ENCODE results near the gene BCO2.

BCO2 gene

DNA sequence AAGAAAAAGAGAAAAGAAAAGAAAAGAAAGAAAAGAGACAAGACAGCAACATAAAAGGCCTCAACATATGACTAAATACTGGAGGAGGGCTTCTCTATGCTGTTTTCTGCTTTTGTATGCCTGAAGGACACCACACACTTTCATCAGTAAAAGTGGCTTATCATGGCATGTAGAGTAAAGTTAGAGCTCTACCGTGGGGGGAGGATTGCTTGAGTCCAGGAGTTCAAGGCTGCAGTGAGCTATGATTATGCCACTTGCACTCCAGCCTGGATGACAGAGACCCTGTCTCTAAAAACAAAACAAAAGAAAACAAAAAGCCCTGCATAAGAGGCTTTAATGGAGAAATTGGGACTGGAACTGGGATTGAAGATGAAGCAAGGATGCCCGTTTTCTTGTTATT, 56.6 kb downstream of the BCO2 start:
- Mint-ChIP-seq H3K4me3 (no peak overlapping the region), H3K36me3 (ENCODE audit: low read depth) (peaks cover 41% of the 10 kb centered on the region), H3K4me1 (peaks cover 15% of the 10 kb centered on the region), H3K27me3 (no peaks in the 10 kb centered on the region), H3K9me3 (no peaks in the 10 kb centered on the region), H3K27ac (no peak overlapping the region)
- no peak for ATAC-seq
- DNase-seq = no peak

DNA sequence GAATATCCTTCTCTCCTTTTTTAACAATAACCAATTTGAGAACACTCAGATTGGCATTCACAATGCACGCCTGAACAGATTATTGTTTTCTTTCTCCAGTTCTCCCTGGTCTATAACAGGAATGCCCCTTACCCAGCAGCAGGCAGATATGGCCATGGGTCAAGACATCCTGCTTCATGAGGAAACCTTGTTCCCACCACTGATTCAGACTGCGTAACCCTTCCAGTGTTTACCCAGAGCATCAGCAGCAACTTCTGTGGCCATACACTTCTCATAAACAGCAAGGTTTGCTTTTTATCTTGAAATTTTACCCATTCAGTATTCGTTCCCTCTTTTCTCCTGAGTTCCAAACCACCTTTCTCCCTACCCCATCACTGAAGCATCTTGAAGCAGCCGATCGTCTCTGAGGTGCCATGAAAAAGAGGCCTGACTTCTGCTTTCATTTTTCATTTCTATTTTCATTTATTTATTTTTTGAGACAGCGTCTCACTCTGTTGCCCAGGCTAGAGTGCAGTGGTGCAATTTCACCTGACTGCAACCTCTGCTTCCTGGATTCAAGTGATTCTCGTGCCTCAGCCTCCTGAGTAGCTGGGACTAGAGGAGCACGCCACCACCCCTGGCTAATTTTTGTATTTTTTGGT, 60.6 kb downstream of the BCO2 start:
- H3K27me3 Mint-ChIP-seq = no peaks in the 10 kb centered on the region
- ATAC-seq (no peak), DNase-seq (no peak)
- peaks cover 45% of the 10 kb centered on the region for H3K36me3 Mint-ChIP-seq (ENCODE audit: low read depth)
- H3K4me3 Mint-ChIP-seq = no peak overlapping the region
- no peak overlapping the region for H3K27ac Mint-ChIP-seq
- H3K4me1 Mint-ChIP-seq = peaks cover 2% of the 10 kb centered on the region
- no peaks in the 10 kb centered on the region for H3K9me3 Mint-ChIP-seq

DNA sequence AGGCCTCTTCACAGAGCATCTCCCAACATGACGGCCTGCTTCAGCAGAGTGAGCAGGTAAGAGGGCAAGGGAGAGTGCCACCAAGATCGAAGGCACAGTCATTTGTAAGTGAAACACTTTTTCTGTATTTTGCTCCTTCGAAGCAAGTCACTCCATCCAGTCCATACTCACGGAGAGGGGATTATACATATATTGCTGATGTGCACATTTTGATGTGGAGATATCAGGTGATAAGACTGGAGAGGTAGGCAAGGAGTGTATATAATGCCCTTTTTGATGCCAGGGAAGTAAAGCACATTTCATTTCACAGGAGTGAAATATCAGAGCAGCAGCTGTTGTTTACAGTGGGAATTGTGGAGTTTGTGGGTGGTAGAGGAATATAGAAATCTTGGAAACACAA, 62.1 kb downstream of the BCO2 start:
- ATAC-seq (no peak), DNase-seq (no peak)
- Mint-ChIP-seq H3K36me3 (ENCODE audit: low read depth) (peaks cover 46% of the 10 kb centered on the region), H3K4me3 (no peak overlapping the region), H3K9me3 (no peaks in the 10 kb centered on the region), H3K4me1 (peaks cover 2% of the 10 kb centered on the region), H3K27me3 (no peaks in the 10 kb centered on the region), H3K27ac (no peak overlapping the region)

DNA sequence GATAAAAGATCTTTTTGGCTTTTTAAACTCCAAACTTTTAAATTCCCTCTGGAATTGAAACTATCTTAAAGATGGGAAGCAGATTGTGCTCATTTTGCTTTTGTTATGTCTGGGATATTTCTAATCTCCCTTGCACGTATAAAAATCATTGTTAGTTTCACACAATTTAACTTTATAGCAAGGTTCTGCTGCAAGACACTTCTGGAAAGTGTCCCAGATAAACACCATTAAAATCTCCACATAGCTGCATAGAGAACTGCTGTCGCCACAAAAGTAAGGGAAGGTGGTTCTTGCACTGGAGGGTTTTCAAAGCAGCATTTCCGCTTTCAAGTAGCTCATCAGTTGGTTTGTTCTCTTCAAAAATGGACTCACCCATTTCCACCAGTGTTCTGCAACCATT, 62.7 kb downstream of the BCO2 start:
- Mint-ChIP-seq H3K4me3 (no peak overlapping the region), H3K27ac (no peak overlapping the region), H3K4me1 (peaks cover 2% of the 10 kb centered on the region), H3K36me3 (ENCODE audit: low read depth) (peaks cover 51% of the 10 kb centered on the region), H3K27me3 (no peaks in the 10 kb centered on the region), H3K9me3 (no peaks in the 10 kb centered on the region)
- no peak for ATAC-seq
- no peak for DNase-seq

DNA sequence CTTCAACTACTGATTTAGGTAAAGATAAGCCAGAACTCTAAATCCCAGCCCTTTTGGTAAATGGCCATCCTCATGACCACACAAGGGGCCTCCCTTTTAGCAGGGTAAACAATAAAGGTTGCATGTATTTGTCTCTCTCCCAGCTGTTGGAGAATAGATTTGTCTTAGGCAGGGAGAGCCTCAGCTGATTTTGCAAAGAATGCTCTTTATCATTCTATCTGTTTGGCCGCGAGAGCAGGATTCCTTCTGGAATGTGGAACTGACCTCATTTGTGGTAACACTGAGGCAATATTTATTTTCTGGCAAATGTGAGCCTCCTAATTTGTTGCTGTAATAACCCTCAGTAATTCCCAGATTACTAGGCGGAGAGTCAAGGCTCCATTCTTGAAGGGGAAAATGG, 66.2 kb downstream of the BCO2 start:
- H3K27ac Mint-ChIP-seq = no peak overlapping the region
- DNase-seq (no peak), ATAC-seq (no peak)
- peaks cover 48% of the 10 kb centered on the region for H3K36me3 Mint-ChIP-seq (ENCODE audit: low read depth)
- H3K4me3 Mint-ChIP-seq = no peak overlapping the region
- peaks cover 11% of the 10 kb centered on the region for H3K9me3 Mint-ChIP-seq
- no peaks in the 10 kb centered on the region for H3K4me1 Mint-ChIP-seq
- H3K27me3 Mint-ChIP-seq = no peaks in the 10 kb centered on the region

DNA sequence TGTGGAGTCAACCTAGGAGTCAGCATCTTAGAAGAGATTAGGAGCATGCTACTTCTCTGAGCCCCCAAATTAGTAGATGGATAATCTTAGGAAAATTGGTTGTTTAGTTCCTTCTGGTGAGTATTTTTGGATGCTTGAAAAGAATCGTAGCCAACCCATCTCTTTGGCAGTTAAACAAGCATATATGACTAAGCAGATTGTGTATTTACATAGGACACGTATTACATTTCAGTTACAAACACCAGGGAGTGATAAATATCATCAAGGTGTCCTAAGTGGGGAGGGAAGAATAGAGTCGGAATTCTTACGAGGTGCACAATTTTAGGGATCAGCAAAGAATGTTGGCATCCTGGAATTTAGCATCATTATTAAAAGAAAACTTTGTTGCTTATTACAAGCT, 71.9 kb downstream of the BCO2 start:
- Mint-ChIP-seq H3K27me3 (no peaks in the 10 kb centered on the region), H3K9me3 (peaks cover 11% of the 10 kb centered on the region), H3K36me3 (ENCODE audit: low read depth) (peaks cover 10% of the 10 kb centered on the region), H3K27ac (no peak overlapping the region), H3K4me3 (no peak overlapping the region), H3K4me1 (no peaks in the 10 kb centered on the region)
- ATAC-seq (no peak), DNase-seq (no peak)

DNA sequence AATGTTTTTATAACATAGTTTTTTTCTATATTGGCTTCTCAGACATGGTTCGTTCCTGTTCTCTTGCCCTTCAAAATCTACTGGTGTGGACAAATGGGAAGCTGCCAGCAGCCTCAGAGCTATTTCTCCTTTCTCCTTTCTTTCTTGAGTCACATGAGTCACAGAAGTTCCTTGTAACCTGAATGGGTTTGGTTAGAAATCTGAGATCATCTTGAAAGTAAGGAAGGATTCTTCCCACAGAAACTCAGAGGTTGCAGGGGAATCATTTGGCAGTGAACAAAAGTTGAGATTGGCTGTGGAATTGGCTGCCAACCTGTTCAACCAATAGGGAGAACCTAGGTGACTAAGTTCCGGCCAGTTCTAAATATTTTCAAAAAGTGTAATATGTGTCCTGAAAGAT, 72.9 kb downstream of the BCO2 start:
- no peaks in the 10 kb centered on the region for H3K4me1 Mint-ChIP-seq
- no peak overlapping the region for H3K27ac Mint-ChIP-seq
- no peak for DNase-seq
- H3K36me3 Mint-ChIP-seq (ENCODE audit: low read depth) = peaks cover 5% of the 10 kb centered on the region
- H3K27me3 Mint-ChIP-seq = no peaks in the 10 kb centered on the region
- no peak overlapping the region for H3K4me3 Mint-ChIP-seq
- H3K9me3 Mint-ChIP-seq = peaks cover 11% of the 10 kb centered on the region
- no peak for ATAC-seq

DNA sequence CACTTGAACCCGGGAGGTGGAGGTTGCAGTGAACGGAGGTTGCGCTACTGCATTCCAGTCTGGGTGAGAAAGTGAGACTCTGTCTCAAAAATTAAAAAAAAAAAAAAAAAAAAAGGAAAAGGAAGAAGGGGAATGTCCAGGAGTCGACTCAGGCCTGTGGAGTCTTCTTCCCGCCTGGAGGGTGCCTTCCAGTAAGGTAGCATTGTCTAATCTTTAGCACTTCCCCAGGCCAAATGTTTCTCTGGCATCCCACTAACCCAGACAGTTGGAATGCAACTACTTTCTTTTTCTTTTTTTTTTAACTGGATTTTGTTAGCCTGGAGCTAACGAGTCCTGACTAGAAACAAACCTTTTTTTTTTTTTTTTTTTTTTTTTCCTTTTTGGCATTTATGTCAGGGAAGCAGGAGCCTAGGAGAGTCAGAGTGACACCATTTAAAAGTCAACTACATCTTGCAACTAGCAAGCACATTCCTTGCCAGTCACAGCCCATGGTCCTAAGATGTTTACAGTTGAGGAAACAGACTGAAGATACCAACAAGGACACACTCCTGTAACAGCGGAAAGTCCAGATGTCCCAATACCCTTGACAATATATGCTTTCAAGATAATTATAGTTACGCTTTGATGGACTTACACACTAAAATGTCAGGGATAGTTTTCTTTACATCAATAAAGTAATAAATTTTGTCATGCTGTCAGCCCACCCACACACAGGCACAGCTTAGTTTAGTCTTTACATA, 74.7 kb downstream of the BCO2 start:
- Mint-ChIP-seq H3K4me1 (no peaks in the 10 kb centered on the region), H3K4me3 (no peak overlapping the region), H3K36me3 (ENCODE audit: low read depth) (no peaks in the 10 kb centered on the region)

DNA sequence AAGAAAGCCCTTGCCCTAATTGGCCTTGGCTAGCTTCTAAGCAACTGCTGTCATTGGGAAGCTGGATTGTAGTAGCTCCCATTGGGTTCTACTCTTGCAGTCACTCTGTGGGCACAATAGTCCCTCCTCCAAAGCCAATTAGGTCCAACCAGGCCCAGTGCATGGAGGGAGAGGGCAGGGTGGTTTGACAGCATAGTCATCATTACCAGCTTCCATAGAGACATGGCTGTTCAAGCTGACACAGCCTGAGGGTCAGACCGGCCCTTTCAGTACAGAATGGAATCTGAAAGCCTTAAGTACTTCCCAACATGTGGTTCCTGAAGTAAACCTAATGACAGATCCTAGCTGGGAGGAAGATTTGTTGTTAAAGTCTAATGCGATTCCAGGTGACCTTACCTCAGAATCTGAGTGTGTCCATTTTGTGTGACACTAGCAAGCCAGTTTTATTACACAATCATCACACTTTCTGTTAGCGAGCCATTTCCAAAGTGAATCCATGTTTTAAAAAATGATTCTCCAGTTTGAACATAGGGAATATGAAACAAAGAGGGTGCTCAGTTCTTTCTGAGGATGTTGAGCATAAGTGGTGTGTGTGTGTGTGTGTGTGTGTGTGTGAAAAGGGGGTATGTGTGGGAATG, 78.4 kb downstream of the BCO2 start:
- Mint-ChIP-seq H3K4me1 (no peaks in the 10 kb centered on the region), H3K9me3 (no peaks in the 10 kb centered on the region), H3K27me3 (no peaks in the 10 kb centered on the region), H3K36me3 (ENCODE audit: low read depth) (no peaks in the 10 kb centered on the region), H3K27ac (no peak overlapping the region), H3K4me3 (no peak overlapping the region)
- DNase-seq (no peak), ATAC-seq (no peak)

More for the DNA sequence above, 74.7 kb downstream of the BCO2 start:
- Mint-ChIP-seq H3K27me3 (no peaks in the 10 kb centered on the region), H3K9me3 (no peaks in the 10 kb centered on the region), H3K27ac (no peak overlapping the region)
- DNase-seq (no peak), ATAC-seq (no peak)

DNA sequence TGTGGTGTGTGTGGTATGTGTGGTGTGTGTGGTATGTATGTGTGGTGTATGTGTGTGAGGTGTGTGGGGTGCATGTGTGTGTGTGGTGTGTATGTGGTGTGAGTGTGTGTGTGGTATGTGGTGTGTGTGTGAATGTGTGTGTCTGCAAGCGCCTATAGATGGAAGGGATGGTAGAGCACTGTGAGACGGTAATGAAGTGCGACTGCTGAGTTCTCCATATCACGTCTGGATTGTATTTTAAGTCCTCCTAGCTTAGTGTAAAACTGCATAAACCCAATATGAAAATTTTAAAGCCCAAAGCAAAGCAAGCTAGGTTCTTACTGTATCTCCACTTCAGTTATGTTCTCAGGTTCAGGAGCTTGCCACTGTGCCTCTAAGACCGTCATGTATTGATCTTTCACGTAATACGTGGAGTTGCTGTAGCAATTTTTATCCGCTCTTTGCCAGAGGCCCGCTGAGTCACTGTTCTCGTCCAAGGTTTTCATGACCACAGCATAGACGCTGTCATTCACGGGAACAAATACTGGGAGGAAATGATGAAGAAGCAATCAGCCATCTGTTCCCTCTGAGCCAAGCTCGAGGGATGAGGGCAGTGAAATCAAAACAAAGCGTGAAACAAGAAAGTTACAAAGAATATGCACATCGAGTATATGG, 79.9 kb downstream of the BCO2 start:
- Mint-ChIP-seq H3K4me3 (no peak overlapping the region), H3K27me3 (no peaks in the 10 kb centered on the region), H3K4me1 (no peaks in the 10 kb centered on the region), H3K27ac (no peak overlapping the region), H3K9me3 (no peaks in the 10 kb centered on the region), H3K36me3 (ENCODE audit: low read depth) (no peaks in the 10 kb centered on the region)
- ATAC-seq = no peak
- DNase-seq = no peak

DNA sequence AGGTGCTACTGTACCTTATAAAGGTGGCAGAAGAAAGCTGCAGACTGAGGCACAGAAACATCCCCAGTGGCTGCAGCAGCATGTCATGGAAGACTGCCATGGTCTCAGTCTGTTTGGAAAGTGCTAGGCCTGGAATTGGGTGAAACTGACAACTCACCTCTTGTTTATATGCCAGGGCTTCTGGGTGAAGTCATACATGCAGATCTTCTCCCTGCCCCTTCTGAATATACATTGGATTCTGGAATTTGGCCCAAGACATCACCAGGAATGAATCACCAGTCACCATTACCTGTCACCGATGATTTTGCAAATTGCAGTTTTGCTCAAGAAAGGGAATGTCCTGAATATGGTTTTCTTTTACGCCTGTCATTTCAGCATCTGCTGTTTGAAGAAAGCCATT, 85.2 kb downstream of the BCO2 start, which contains the start of gene PLET1:
Gene PLET1 (minus strand): TSS at position 371 of the 400 bp plus-strand sequence. CDS start 271 bp downstream, at position 100.
- ATAC-seq = no peak
- Mint-ChIP-seq H3K36me3 (ENCODE audit: low read depth) (no peaks in the 10 kb centered on the region), H3K27ac (no peak within 1 kb of the TSS), H3K9me3 (no peaks in the 10 kb centered on the region), H3K4me1 (no peaks in the 10 kb centered on the region), H3K4me3 (no peak within 1 kb of the TSS), H3K27me3 (no peaks in the 10 kb centered on the region)
- DNase-seq = no peak

DNA sequence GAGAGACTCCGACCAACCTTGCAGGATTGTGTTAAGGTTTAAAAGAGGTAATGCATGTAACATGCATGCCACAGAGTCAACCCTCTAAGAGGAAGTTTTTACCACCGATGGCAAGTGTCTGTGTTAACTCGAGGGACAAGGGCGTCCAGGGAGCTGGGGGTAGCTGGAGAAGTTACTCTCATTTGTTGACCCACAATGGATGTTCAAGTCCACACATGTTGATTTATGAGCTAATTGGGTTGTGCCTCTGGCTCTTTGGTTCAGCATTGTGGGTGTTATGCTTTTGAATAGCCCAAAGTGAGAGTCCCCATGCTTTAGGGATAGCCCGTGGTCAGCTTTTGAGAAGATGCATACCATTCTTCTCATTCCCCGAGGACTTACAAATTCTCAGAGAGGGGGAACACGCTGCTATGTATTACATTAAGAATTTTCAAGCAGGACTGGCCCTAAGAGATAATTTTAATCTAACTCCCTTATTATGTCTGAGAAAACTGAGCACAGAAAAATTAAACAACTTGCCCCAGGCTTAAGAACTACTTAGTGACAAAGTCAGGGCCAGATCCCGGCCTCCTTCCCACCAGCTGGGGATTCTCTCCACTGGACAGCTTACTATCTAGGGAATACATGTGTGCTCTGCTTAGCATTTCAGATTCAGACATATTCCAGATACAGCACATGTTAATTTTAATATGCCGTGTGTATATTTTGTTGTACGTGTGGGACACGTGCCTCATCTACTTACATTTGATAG, 90.5 kb downstream of the BCO2 start:
- ATAC-seq = no peak
- Mint-ChIP-seq H3K27ac (no peak overlapping the region), H3K36me3 (ENCODE audit: low read depth) (no peaks in the 10 kb centered on the region), H3K27me3 (no peaks in the 10 kb centered on the region), H3K9me3 (no peaks in the 10 kb centered on the region), H3K4me1 (no peaks in the 10 kb centered on the region), H3K4me3 (no peak overlapping the region)
- no peak for DNase-seq

DNA sequence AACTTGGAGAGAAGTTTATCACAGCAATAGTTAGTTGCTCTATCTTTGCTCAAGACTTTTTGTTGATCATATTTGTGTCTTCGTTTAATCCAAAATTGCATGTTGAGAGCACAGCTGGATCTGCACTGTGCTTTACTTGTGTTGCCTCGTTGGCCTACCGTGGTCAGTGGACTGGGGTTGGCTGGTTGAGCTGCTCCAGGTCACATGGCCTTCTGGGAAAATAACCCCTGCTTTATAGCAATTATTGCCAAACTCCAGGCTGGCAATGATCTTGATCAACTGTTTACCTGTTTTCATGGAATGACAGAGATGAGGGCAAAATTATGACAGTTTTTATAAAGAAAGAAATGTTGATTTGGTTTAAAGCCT, 91.1 kb downstream of the BCO2 start:
- H3K4me3 Mint-ChIP-seq = no peak overlapping the region
- no peaks in the 10 kb centered on the region for H3K9me3 Mint-ChIP-seq

DNA sequence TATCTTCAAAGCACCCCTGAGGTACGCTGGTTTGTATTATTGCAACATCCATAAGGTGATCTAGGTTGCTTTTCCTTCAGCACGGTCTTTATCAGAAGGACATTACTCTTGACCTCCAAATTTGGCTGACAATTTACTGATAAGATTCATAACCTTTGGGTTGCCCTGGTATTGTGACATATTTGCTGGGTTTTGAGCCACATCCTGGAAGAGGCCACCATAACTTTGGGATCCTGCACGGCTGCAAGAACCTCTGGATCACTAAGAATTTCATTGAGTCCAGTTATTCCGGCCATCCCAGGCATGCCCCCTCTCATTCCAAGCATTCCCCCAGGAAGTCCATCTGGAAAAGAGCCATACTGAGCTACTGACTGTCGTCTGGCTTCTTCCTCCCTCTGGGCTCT, 91.9 kb downstream of the BCO2 start:
- no peaks in the 10 kb centered on the region for H3K27me3 Mint-ChIP-seq

More for the DNA sequence above, 91.1 kb downstream of the BCO2 start:
- H3K36me3 Mint-ChIP-seq (ENCODE audit: low read depth) = no peaks in the 10 kb centered on the region
- H3K27me3 Mint-ChIP-seq = no peaks in the 10 kb centered on the region
- ATAC-seq (no peak), DNase-seq (no peak)
- no peak overlapping the region for H3K27ac Mint-ChIP-seq
- H3K4me1 Mint-ChIP-seq = no peaks in the 10 kb centered on the region

More for the DNA sequence above, 91.9 kb downstream of the BCO2 start:
- no peak for DNase-seq
- H3K4me3 Mint-ChIP-seq = no peak overlapping the region
- no peaks in the 10 kb centered on the region for H3K4me1 Mint-ChIP-seq
- H3K27ac Mint-ChIP-seq = no peak overlapping the region
- no peaks in the 10 kb centered on the region for H3K9me3 Mint-ChIP-seq
- ATAC-seq = no peak
- H3K36me3 Mint-ChIP-seq (ENCODE audit: low read depth) = no peaks in the 10 kb centered on the region

Data from activated naive CD8-positive, alpha-beta T cell treated with anti-CD3 and anti-CD28 coated beads, Interleukin-2, amount 50 U/mL, for 24 hours (primary cell).